HepG2 (cell line): ENCODE measurements around the gene DPEP3. TPM values are rescaled to one million over a fixed set of nuclear protein-coding genes. Genes with fewer than 3 reads are reported as not detected.
A peak's percentile ranks its signal among the peaks of the same experiment; 100 is the strongest.

ENCODE experiments used
- AKAP8 ChIP-seq: sonication (generic); formaldehyde crosslinking; IDR thresholded peaks from 2 replicates; pipeline ENCODE4 v1.5.1; 2020; ENCODE audit warnings: mild to moderate bottlenecking, missing genetic modification reagents
- BRD4 ChIP-seq: sonication (generic); formaldehyde crosslinking; IDR thresholded peaks from 2 replicates; pipeline ENCODE4 v1.4.0; 2020; ENCODE audit warnings: missing genetic modification reagents
- CTCF ChIP-seq: sonication (generic); formaldehyde crosslinking; IDR thresholded peaks from 2 replicates; pipeline ENCODE4 v1.5.0; 2020; ENCODE audit warnings: mild to moderate bottlenecking, missing genetic modification reagents, moderate library complexity
- FOXC1 ChIP-seq: sonication (generic); formaldehyde crosslinking; IDR thresholded peaks from 2 replicates; pipeline ENCODE4 v1.8.0; 2022; ENCODE audit warnings: mild to moderate bottlenecking, missing genetic modification reagents, borderline replicate concordance
- GPN1 ChIP-seq: sonication (generic); formaldehyde crosslinking; IDR thresholded peaks from 2 replicates; pipeline ENCODE4 v1.5.1; 2020; ENCODE audit warnings: missing genetic modification reagents, borderline replicate concordance
- HDAC6 ChIP-seq: fragments of 200-600 bp; sonication (generic); IDR thresholded peaks from 2 replicates; pipeline ENCODE4 v1.7.0; 2017; ENCODE audit warnings: mild to moderate bottlenecking, antibody characterized with exemption, low read length, low read depth
- JUND ChIP-seq: sonication (generic); formaldehyde crosslinking; IDR thresholded peaks from 2 replicates; pipeline ENCODE4 v1.8.0; 2022; ENCODE audit warnings: mild to moderate bottlenecking, missing genetic modification reagents
- MAX ChIP-seq: IDR thresholded peaks from 2 replicates; pipeline ENCODE4 v1.6.1; 2012; ENCODE audit warnings: inconsistent platforms
- REXO4 ChIP-seq: sonication (generic); formaldehyde crosslinking; IDR thresholded peaks from 2 replicates; pipeline ENCODE4 v1.8.0; 2022; ENCODE audit warnings: missing genetic modification reagents, mild to moderate bottlenecking, borderline replicate concordance
- SIN3B ChIP-seq: fragments of 150-350 bp; IDR thresholded peaks from 2 replicates; pipeline ENCODE4 v1.6.1; 2014; ENCODE audit warnings: low read length
- SIX4 ChIP-seq: sonication (generic); formaldehyde crosslinking; IDR thresholded peaks from 2 replicates; pipeline ENCODE4 v1.4.0; 2020; ENCODE audit warnings: missing genetic modification reagents
- TCF7L2 ChIP-seq: IDR thresholded peaks from 2 replicates; pipeline ENCODE4 v1.6.1; 2011; ENCODE audit warnings: mild to moderate bottlenecking, low read depth, low read length, moderate library complexity
- THAP8 ChIP-seq: sonication (generic); formaldehyde crosslinking; IDR thresholded peaks from 2 replicates; pipeline ENCODE4 v1.5.1; 2020; ENCODE audit warnings: missing genetic modification reagents, mild to moderate bottlenecking, borderline replicate concordance
- THRA ChIP-seq: sonication (generic); formaldehyde crosslinking; IDR thresholded peaks from 2 replicates; pipeline ENCODE4 v1.4.0; 2020; ENCODE audit warnings: missing genetic modification reagents, borderline replicate concordance
- ZNF205 ChIP-seq: IDR thresholded peaks from 2 replicates; pipeline ENCODE4 v1.6.1; 2018; ENCODE audit warnings: missing biosample characterization, missing genetic modification reagents
- ZNF281 ChIP-seq: sonication (generic); formaldehyde crosslinking; IDR thresholded peaks from 2 replicates; pipeline ENCODE4 v1.4.0; 2020; ENCODE audit warnings: missing genetic modification reagents, borderline replicate concordance
- ZNF746 ChIP-seq: sonication (generic); formaldehyde crosslinking; IDR thresholded peaks from 2 replicates; pipeline ENCODE4 v1.8.0; 2022; ENCODE audit warnings: mild to moderate bottlenecking, missing genetic modification reagents
- ZSCAN21 ChIP-seq: sonication (generic); formaldehyde crosslinking; IDR thresholded peaks from 2 replicates; pipeline ENCODE4 v1.8.0; 2022; ENCODE audit warnings: mild to moderate bottlenecking, missing genetic modification reagents, moderate library complexity, borderline replicate concordance
- ZXDC ChIP-seq: sonication (generic); formaldehyde crosslinking; IDR thresholded peaks from 2 replicates; pipeline ENCODE4 v1.5.0; 2020; ENCODE audit warnings: mild to moderate bottlenecking, missing genetic modification reagents
- polyA plus RNA-seq, 8 experiments: library from polyadenylated mRNA; depleted of rRNA in 3 of 8; stranded (reverse) in 7 of 8; unstranded in 1 of 8; fragments of >200 nt; fragmentation: Illumina TruSeq in 4 of 8; extraction: Trizol in 4 of 8; gene quantifications; 2 replicates each; pipeline versions ENCODE4 v1.2.1 to v1.2.3, GENCODE V29; 2011 to 2016; ENCODE audit warnings: low read depth in 4 of 8, missing spikeins in 1 of 8, mixed read lengths in 1 of 8; ENCODE audit not compliant: insufficient read depth in 1 of 8
- total RNA-seq, 5 experiments: library from RNA; depleted of rRNA; stranded (reverse); fragments of >200 nt; fragmentation: Illumina TruSeq; extraction: Trizol; gene quantifications; 2 replicates each; pipeline ENCODE4 v1.2.3, GENCODE V29; 2016; ENCODE audit warnings: low read depth in 1 of 5

Gene DPEP3
- total and polyA plus RNA-seq, 2 of the 13 experiments (the other 11 are each of a cell fraction or from before 2014, with no cell fraction given), result not detected

GRCh38 chr16:67936124-67936879 is 44.0 kb downstream of the DPEP3 start, which contains the start of gene PSMB10 (continued):
- 0 out of 2 replicates have a peak, but pooled peaks have one; percentile 20 for TF ChIP-seq ZNF281 (CRISPR knock-in tag)
- peak; percentile 62; the same call in 1 of the 2 replicates for TF ChIP-seq BRD4
- TF ChIP-seq FOXC1 (CRISPR knock-in tag), result peak; percentile 49; the same call in 1 of the 2 replicates
- TF ChIP-seq MAX, result no peak
- TF ChIP-seq JUND, result no peak; the same call in 1 of the 2 replicates
- no peak for TF ChIP-seq TCF7L2
- TF ChIP-seq ZNF746 (CRISPR knock-in tag), result no peak
- no peak; the same call in 1 of the 2 replicates for TF ChIP-seq SIX4 (CRISPR knock-in tag)
- no peak for TF ChIP-seq SIN3B
- TF ChIP-seq REXO4 (CRISPR knock-in tag), result no peak
- no peak; the same call in 1 of the 2 replicates for TF ChIP-seq ZXDC (CRISPR knock-in tag)
- TF ChIP-seq AKAP8, result no peak
- TF ChIP-seq ZNF205 (CRISPR knock-in tag), result no peak
- no peak for TF ChIP-seq THAP8 (CRISPR knock-in tag)
- no peak for TF ChIP-seq GPN1 (CRISPR knock-in tag)
- TF ChIP-seq THRA (CRISPR knock-in tag), result no peak
- peak; percentile 52 for TF ChIP-seq CTCF (CRISPR knock-in tag)
- no peak for TF ChIP-seq HDAC6
- 0 out of 2 replicates have a peak, but pooled peaks have one; percentile 1 for TF ChIP-seq ZSCAN21
